Stimulated activated CD4-positive, alpha-beta T cell treated with anti-CD3 and anti-CD28 coated beads, TNF-alpha, amount 100 ng/mL, for 24 hours (primary cell): ENCODE data around the gene KDM2B.

ENCODE experiments used
- DNase-seq, 3 experiments: peaks; one replicate each; pipeline ENCODE4 v3.0.0-alpha.2; 2020; ENCODE audit warnings: low read depth in 3 of 3

KDM2B gene

DNA sequence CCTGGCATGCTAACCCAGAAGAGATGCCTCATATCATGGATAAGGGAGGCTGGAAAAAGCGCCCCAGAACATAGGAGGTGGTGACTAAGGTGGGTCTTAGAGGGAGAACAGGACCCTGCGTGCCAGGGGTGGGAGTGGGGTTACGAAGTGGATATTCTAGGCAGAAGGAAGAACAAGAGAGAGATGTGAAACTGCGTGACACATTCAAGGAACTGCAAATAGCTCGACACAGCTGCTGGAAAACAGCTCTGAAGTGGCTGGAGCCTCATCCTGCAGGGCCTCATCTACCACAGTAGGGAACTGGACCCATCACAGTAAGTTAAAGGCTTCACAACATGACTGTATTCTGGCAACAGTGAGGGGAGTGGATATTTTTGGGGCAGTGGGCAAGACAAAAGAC, 119.8 kb downstream of the KDM2B start:
- no peak for DNase-seq

DNA sequence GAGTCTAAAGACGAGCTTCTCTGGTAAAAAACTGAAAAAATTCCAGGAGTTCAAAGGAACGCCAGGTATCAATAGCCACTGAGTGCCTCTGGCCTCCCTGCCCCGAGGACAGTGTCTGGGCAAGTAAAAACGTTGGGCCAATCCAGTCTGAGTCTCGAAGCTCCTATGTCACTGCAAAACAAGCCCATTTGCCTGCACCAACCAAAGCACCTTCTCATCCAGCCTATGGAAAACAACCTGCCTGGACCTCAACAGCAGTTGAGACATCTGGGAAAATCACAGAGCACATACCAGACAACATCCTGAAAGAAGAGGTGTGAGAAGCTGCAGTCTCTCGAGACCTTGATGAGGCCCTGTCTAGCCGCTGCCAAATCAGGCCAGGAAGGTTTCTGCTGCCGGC, 124.3 kb downstream of the KDM2B start:
- DNase-seq, result no peak

DNA sequence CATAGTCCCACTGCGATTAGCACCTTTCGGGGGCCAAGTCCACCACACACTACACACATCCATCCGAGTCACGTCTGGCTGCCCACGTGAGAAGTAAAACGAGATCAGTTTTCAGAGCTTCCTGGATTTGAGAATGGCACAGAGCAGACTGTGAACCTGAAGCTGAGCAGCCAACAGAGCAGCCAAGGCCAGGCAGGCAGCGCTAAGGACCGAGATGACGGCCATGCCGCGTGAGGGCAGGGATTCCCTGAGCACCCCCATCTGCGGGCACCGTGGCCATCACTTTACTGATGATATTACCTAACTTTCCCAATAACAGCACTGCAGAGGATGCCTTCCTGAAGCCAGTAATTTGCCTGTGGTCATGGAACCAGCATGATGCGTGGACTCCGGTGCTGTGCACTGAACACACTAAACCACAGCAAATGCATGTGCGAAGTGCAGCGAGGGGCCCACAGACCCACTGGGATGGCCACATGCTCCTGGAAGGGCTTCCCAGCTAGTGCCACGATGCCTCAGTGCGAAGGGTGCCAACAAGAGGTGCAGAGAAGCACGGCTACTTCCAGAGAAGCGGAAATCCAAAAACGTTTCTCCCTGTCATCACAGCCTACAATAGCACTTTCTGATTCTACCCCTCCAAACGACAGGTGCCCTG, 124.9 kb downstream of the KDM2B start:
- DNase-seq, result no peak

DNA sequence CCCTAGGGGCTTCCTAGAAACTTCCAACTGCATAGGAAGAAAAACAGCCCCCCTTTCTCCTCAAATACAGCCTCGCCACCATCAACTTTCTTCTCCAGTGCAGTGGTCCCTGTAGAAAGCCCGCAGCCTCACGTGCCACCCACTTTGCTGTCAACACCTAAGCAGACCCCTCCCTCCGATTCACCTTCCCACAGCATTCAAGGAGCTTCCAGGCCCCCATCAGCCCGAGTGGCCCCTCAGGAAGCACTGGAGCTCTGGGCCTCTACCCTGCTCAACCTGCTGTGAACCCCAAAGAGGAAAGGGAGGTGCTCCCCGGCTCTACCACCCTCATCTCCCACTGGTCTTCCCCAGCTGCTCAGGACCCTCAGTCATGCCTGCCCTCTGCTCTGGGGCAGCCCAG, 125.9 kb downstream of the KDM2B start:
- no peak for DNase-seq

DNA sequence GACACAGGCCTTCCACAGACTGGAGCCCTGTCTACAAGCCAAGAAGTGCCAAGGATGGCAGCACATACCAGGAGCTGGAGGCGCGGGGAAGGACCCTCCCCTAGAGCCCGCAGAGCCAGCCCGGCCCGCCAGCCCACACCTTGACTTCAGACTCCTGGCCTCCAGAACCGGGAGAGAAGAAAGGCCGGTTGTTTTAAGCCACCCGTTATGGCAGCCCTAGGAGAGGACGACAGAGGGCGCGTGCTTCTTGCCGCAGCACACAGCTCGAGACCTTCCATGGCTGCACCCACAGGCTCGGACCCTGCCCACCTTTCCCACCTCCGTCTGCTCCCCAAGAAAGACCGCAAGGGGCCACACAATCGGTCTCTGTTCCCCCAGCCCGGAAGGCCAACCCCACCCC, 127.2 kb downstream of the KDM2B start:
- no peak for DNase-seq

DNA sequence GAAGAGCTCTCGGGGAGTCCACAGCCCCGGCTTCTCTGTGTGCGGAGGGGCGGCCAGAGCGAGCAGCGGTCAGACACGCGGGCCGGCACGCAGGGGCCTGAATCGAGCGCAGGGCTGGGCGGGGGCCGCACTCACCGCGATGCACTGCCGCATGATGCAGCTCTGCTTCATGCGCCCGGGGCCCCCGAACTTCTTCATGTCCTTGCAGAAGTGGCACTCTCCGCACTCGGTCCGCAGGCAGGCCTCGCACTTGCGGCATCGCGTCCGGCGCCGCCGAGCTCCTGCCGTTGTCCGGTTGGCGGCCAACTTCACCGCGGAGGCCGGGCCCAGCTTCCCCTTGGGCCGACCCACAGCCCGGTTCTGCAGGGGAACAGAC, 127.8 kb downstream of the KDM2B start:
- DNase-seq, result no peak

DNA sequence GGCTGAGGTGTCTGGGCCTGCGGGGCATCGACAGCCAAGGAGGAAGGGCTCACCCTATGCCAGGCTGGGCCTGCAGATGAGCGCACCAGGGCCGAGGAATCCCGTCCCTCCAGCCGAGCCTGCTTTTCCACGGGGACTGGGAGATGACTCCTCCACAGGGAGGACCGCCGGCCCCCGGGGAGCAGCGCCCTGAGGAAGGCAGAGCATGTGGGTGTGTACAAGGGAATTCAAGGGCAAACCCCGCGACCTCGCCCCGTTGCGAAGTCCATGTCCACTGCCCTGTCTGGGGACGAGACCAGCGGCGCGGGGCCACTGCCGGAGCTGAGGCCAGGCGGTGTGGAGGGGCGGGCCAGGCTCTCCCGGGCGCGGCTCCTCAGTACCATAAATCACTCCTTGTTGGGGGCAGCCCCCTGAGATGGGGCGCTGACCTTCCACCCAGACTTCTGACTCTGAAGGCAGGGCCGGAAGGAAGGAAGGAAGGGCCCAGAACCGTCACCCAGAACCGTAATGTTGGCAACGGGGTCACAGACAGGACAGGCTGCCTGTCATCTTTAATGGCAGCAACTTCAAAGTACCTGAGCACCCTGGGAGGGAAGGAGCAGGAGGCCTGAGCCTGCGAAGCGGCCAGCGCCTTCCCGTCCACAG, 128.4 kb downstream of the KDM2B start:
- no peak for DNase-seq

DNA sequence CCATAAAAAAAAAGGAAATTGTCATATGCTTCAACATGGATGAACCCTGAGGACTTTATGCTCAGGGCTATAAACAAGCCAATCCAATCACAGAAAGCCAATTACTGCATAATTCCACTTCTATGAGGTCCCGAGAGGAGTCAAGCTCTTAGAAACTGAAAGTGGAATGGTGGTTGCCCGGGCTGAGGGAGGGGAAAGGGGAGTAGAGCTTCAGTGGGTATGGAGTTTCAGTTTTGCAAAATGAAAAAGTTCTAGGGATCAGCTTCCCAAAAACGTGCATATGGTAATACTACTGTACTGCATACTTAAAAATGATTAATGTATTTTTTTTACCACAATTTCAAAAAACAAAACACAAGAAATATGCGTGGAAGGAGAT, 128.9 kb downstream of the KDM2B start:
- DNase-seq, result no peak

DNA sequence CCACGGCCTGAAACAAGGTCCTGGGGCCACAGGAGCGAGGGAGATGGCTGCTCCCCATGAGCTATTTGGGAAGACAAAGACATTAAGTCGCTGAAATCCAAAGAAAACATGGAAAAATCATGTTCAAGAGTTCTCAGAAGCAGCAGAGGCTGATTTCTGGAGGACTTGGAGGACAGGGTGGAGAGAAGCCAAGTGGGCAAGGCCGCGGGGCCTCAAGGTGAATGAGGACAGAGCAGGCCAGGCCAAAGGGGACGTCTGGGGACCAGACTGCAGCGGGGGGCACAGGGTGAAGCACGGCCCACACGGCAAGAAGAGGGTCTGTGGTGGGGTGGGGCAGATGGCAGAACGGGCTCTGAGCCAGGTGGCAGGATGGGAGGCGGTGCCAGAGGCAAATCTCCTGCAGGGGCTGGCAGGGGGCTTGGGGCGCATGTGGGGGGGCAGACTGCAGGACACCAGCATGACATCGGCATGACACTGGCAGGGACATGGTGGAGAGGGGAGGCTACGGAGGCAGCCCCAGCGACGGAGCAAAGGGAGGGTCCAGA, 132.0 kb downstream of the KDM2B start:
- DNase-seq, result no peak

DNA sequence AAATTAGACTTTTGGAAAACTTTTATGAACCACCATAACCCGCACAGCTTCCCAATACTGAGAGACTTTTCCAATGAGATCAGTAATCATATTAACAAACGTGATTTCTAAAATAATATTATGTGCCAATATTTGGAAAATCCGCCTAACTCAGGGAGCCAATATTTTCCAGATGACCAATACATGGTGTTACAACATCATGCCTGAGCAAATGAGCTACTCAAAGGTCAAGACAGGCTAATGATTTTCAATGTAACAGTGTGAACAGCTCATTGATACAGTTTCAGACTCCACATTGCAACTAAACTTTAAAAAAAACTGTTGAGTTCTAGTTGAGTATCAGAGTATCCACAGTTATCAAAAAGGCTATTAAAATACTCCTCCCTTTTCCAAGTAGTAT, 134.1 kb downstream of the KDM2B start:
- DNase-seq, result no peak

DNA sequence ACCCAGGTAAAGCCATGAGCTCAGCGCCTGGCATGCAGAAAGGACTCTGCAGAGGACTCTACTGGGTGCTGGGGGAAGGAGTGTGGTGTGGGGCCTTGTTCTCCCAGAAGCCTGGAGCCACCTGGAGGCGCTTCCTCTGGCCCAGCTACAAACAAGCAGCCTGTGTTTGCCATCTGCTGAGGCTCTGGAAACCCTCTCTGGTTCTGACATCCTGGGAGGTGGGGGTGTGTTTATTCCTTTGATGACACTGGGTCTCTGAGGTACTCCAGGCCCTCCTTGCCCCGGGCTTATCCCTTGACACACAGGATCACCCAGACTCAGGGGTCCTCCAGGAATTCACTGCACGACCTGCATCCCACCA, 136.0 kb downstream of the KDM2B start:
- DNase-seq, result no peak

DNA sequence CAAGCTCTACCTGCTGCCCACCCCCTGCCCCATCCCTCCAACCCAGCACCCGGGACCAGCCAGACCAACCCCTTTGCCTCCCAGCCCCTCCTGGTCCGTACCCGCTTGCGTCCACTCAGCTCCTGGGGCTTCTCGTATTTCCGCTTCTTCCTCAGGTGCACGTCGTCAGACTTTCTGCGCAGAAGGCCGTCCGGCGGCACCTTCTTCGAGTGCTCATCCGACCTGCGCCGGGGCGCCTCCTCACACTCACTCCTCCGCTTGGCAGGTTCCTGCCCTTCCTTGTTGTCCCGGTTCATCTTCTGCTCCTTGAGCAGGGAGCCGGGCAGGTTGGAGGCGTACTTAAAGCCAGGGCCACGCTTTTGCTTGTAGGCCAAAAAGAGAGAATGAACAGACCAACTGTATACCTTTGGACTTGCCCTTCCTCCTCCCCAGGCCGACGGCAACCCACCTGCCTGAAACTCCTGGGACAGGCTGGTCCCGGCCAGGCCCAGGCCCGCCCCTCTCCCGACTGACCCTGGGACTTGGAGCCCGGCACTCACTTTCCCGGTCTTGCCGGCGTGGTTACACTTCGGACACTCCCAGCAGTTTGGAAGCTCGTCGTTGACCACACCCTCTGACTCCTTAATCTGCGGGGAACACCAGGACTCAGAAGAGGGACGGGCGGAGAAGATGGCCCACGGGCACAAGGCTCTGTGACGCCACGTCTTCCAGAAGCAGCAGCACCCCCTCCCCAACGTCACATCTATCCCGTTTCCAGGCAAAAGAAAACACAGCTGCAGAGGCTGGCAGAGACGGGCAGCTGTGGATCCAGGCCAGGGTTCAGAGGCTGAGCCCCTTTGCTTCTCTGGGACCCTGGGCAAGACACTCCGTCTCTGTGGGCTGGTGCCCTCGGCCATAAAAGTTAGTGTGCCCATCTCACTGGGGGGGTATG, 136.6 kb downstream of the KDM2B start:
- no peak for DNase-seq

DNA sequence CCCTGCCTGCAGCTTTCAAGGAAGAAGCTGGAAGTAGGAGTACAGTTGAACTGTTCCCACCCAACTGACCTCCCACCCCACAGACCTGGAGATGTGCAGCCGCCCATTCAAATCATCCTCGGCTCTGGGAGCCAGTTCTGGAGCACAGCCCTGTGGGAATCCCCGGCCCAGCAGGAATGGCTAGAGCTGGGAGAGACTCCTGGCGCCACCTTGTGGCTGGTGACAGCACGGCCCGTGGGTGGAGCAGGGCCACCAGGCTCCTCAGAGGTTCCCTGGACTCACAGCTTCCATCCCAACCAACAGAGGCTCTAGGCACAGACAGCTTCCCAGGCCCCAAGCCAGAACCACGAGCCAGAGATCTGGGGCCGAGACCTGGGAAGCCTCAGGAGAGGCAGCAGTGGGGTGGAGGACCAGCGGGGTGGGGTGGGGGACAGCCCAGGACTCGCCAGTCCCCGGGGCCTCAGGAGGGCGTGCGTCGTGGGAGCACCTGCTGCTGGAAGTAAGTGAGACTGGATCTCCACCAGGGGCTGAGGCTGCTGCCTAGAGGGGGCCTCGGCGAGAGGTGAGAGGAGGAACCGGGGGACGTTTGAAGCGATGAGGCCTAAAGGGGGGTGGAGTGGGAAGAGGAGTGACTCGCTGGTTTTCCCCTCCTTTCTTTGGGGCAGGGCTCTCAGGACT, 137.5 kb downstream of the KDM2B start:
- DNase-seq, result peak; percentile 35 to 70 (median 43)

DNA sequence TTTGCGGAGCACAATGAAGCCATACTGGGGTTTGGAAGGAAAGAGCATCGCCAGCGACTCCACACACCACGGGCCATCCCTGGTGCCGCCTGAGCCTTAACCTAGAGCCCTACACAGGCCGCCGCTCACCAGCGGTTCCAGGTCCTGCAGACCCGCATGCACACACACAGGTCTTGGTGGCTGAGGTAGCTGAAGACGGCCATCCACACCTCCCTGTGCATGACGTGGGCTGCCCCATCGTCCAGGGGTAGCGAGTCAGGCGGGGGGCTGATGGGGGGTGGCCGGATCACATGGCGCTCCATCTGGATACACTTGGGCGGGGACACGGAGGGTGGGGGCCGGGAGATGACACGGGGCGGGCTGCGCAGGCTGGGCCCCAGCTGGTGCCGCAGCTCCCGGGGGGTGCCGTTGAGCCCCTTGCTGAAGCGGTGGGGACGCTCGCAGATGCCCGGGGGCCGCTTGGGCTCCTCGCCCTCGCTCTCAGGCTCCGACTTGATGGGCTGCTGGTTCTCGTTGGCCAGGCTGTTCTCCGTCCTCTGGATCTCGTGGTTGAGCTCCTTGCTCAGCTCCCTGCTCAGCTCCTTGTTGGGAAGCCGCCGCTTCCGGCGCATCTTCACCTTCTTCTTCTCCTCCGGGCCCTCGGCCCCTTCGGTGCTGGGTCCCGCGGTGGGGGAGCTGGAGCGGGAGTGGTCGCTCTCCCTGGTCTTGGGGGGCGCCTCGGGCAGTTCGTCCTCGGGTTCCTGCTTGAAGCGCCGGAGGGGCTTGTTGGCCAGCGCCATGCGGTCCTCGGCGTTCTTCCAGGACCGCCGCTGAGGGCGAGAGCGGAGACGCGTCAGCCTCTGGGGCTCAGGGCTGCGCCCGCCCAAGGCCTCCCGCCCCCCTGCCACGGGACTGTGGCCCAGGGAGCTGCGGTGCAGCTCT, 138.5 kb downstream of the KDM2B start:
- no peak for DNase-seq

DNA sequence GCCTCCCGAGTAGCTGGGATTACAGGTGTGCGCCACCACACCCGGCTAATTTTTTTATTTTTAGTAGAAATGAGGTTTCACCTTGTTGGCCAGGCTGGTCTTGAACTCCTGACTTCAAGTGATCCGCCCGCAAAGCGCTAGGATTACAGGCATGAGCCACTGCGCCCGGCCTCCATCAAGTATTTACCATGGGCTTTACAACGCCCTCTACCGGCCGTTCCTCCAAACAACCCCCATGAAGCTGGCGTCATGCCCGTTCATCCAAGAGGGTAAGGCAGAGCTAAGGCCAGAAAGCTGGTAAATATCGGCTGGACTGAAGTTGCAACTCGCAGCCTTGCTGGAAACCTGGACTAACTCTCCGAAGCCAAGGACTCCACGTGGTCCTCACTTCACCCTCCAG, 139.3 kb downstream of the KDM2B start:
- no peak for DNase-seq

DNA sequence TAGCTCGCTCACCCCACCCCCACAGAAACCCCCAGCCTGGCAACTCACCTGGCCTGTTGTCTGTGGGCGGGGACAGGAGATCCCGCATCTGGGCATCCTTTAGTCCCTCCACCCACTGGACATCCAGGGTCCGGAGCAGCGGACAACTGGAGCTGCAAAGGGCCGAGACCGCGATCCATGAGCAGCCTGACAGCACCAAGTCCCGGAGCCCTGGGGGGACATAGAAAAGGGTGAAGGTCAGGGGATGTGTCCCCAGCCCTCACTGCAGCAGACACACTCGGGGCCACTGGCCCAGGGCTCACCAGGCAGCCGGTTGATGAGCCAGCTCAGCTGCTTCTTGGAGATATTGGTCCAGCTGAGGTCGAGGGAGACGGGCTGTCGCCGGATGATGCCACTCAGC, 140.1 kb downstream of the KDM2B start:
- DNase-seq, result no peak

DNA sequence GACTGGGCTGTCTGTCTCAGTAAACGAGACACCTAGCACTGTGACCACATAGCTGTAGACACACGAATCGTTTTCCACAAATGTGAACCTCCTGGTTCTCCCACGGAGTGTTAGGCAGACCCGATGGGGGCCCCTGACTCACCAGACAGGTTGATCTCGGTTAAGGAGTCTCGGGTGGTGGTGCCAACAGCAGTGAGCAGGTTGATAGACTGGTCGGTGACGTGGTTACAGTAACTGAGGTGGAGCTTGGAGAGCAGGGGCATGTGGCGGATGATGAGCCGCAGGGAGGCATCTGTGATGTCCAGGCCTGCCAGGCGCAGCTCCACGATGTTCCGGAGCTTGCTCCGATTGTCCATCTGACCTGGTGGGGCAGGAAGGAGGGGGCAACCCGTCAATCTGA, 141.1 kb downstream of the KDM2B start:
- DNase-seq, result no peak

DNA sequence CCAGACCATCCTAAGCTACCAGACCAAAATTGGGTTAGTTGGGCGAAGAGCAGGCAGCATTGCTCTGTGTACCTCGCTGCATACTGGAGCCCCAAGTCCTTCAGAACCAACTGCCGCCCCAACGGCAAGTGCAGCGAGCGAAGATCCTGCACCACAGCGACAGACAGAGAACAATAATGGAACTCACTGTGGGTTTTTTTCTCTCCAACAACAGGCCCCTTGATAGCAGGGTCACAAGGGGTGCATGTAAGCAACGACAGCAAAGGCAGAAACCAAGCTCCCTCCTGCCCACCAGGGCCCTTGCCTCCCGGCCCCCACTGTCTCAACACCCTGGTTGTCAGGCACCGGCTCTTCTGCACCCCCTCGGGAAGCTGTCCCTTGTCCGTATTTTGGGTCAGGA, 141.9 kb downstream of the KDM2B start:
- no peak for DNase-seq

DNA sequence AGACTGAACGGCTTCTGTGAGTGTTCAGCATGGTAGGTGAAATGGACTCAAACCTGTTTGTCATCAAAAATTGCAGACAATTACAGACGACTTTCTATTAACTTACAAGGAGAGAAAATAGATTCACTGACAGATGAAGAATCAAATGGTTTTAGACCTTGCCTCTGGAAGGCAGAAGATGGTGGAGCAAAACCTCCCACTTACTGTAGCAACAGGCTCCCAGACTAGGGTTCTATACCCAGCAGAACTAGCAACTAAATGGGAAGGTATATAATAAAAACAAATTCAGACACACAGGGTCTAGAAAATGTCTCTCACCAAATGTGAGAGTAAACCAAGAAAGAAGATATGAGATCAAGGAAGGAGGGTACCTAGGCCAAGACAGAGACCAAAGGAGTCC, 144.1 kb downstream of the KDM2B start:
- no peak for DNase-seq

DNA sequence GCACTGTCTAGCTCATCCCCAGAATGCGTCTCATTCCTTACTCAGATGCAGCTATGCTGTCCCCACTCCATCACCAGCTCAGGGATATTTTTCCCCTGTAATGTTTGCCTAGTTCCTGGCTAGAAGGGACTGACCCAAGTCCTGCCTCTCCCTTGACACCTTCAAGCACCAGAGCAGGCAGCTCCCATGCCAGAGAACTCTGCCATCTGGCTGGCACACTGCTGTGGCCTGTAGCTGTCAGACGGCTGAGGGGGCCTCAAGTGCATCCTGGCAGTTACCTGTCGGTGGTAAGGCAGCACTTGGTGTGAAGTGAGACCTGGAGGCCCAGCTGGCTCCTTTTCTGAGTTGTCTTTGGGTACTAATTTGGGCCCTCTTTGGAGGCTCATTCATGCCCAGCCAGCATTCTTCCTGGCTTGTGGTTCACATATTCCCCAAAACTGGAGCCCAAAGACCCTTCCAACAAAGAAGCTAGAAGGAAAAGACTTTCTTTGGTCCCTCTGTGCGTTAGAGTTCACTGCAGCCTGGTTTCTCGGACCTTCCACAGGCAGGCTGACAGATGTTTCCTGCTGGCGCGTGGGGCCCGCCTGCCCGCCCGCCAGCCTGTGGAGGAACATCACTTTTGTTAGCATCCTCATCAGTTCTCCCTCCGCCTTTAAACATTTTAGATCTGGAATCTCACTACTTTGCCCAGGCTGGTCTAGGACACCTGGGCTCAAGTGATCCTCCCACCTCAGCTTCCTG, 147.9 kb downstream of the KDM2B start:
- no peak for DNase-seq
